GM18519 (cell line): ENCODE measurements around the gene LY86.

ENCODE experiments used
- ATAC-seq: cut with Tn5 transposase; IDR thresholded peaks from one replicate; pipeline ENCODE4 v1.9.1; 2021; ENCODE audit warnings: mild to moderate bottlenecking, moderate library complexity; ENCODE audit not compliant: unreplicated experiment, low FRiP score

LY86 gene

DNA sequence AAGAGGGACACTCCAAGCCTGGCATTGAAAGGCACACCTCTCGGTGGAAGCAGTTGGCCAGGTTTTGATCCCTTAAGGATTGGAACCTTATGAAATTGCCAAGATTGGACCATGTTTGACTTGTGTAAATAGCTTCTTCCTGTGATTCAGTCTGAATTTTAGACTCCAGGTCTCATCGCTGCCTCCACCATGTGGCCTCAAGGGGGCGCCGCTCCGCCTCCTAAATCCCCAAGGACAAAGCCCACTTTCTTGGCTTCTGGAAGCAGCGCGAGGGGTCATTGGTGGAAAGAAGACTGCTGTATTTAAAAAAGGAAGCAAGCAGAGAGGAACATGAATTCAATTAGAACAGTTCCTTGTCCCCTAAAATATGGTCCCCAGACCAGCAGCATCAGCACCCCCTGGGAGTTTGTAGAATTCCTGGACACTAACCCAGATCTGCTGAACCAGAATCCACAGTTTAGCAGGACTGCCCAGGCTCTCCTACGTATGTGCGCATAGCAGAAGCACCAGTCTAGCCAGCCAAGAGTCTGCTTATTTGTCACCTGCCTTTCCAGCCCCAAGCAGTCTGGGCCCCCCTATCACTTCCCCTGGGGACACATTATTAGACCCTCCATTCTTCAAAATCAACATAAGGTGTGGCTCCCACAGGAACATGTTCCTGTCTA lies 108.5 kb downstream of the LY86 start:
- no peak for ATAC-seq

DNA sequence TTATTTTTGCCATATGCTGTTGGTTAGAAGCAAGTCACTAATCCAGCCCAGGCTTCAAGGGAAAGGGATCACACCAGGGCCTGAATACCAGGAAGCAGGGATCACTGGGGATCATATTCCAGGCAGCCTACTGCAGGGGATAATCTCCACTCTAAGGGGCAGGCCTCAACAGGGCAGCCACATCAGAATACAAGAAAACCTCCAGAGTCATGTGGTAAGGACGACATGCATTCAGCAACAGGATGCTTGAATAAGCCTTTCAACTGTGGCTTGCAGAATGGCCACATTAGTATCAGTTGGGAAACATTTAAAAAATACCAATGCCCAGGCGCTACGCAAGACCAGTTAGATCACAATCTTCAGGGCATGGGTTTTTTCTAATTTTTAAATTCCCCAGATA lies 109.1 kb downstream of the LY86 start:
- no peak for ATAC-seq

DNA sequence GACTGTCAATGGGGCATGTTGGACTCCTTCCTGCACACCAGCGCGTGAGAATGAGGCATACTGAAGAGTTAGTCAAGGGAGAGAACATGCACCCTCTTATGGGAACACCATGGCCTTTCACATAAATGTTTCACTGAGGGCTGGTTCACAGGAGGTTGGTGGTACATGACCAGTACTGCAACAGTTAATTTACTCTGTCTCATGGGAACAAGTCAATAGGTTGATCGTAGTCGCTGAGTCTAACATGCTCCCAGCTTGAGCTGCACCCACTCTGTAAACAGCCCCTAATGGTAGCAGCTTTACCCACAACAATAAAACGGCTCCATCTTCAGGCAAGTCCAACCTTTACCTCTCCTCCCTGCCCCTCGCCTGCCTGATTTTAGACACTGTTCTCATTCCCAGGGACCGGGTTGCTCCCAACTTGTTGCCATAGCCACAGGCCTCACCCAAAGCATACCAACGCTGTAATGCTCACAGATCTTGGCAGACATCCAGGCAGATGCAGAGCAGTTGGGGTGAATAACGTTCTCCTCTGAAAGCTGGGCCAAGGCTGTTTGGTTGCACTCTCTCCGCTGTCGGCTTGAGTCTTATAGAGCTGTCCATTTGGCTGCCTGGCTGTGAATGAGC lies 111.3 kb downstream of the LY86 start:
- no peak for ATAC-seq

DNA sequence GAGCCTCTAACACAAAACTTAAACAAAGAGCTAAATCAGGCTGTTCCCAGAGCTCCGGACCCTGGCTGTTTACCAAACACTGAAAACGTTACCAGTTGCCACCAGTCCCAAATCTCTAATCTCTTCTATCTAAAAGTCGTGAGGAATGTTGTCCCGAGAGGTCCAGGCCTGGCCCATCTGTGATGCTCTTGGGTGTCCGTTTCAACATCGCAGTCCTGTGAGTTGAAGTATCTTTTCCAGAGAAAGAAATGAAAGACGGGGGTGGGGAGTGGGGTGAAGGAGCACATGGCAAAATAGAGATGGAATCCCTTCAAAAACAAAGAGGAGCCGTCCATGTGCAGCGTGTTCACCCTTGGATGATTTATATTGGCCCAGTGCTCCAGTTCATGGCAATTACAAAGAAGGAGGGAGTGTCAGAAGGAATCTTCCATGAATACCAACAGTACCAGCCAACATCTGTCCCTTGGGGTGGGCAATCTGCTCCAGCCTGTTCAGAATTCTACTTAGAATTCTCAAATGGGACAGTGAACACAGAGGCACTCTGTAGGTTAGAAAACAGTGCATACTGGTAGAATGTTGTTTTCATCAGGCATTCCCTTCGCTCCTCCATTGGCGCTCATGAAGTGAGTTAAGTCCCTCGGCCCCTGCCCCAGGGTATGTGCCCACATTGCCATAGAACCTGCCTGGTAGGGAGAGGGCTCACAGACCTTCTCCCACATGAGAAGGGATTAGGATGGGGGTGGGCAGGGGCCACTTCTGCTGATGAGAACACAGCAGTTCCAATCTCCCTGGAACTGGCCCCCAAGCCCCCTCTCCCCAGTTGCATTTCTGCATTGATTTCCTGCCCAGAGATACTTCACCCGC lies 112.1 kb downstream of the LY86 start:
- no peak for ATAC-seq

DNA sequence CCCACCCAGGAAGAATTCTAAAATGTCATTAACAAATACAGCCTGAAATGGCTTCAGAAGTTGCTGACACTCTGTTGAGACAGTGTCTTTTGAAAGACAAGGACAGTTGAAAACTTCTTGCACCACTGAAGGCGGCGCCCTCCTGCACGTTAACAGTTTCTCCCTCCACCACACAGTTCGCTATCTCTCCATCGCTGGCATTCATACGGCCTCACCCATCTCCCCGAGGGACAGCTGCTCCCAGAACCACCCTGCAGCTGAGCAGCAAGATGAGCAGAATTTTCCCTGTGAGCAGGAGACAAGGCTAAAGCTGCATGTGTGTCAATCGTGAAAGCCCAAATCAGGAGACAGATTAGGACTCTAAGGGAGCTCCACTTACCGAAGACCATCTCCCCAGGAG lies 113.3 kb downstream of the LY86 start:
- no peak for ATAC-seq

DNA sequence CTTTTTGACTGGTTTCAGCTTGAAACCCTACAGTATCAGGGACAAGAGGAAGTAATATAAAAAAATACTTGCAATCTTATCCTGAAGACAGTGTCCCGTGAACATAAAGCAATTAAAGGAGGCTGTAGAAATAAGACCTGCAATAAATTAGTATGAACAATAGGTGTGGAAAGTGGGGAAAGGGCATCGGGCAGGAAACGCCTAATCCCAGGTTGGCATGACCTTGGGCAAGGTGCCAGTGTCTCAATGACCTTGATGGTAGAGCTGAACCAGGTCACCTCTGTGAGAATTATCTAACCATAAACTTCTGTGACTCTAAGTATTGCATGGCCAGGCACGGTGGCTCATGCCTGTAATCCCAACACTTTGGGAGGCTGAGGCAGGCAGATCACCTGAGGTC lies 115.2 kb downstream of the LY86 start:
- no peak for ATAC-seq
